ENCODE data around the gene WARS2.

- TF ChIP-seq CTCF (IDR thresholded peaks at IDR 0.05) (no peak), POLR2A (IDR thresholded peaks at IDR 0.05) (no peak)
These were observed 113.5 kb downstream of the WARS2 start for GRCh38 chr1:119026956-119027355.

All from esophagus squamous epithelium (tissue), 4 donors.